H1 (cell line): Measurements from ENCODE around the gene COL4A1. TPM values are rescaled to one million over a fixed set of nuclear protein-coding genes. Genes with fewer than 3 reads are reported as not detected.

Source experiments
- BACH1 ChIP-seq: IDR thresholded peaks from 2 replicates; pipeline ENCODE4 v1.6.1; 2012; ENCODE audit warnings: low read length, improper control_type of control experiment
- RFX5 ChIP-seq: IDR thresholded peaks from 2 replicates; pipeline ENCODE4 v1.6.1; 2011; ENCODE audit warnings: low read depth, low read length, improper control_type of control experiment, borderline replicate concordance
- ZNF274 ChIP-seq: IDR thresholded peaks from 2 replicates; pipeline ENCODE4 v1.7.0; 2012; ENCODE audit warnings: low read length, borderline replicate concordance; ENCODE audit errors: extremely low read depth
- polyA plus RNA-seq, 7 experiments: library from polyadenylated mRNA; depleted of rRNA in 3 of 7; stranded (reverse) in 5 of 7; unstranded in 2 of 7; fragments of >200 nt in 5 of 7; fragments of 200-250 nt in 2 of 7; gene quantifications; 1 replicate in 5 of 7; 2 replicates in 1 of 7; 4 replicates in 1 of 7; pipeline versions ENCODE4 v1.2.1 to v1.2.3, GENCODE V29; 2011 to 2013; ENCODE audit warnings: missing spikeins in 2 of 7, mixed read lengths in 2 of 7
- total RNA-seq: library from RNA; stranded (reverse); fragmentation: NEBNext Ultra II Directional; extraction: Animal tissue kit (Norgen Biotek cat#: 25700); gene quantifications from 2 replicates; pipeline ENCODE4 v1.2.1, GENCODE V29; 2021

The COL4A1 gene
- total and polyA plus RNA-seq, 2 of the 8 experiments (the other 6 are each of a cell fraction or from before 2014, with no cell fraction given): 30.7 to 82.0 TPM

GRCh38 chr13:110124201-110124940, 182.6 kb downstream of the COL4A1 start (continued):
- TF ChIP-seq ZNF274 (no peak), RFX5 (no peak), BACH1 (no peak)
